Activated CD4-positive, CD25-positive, alpha-beta regulatory T cell treated with anti-CD3 and anti-CD28 coated beads, Interleukin-2, amount 50 U/mL, for 16 hours (primary cell): ENCODE measurements around the gene DMAP1.
"Not testable (repeated sequence)": the region's sequence is repeated elsewhere in the genome, so short reads cannot be mapped to it uniquely, and the experiment has no call there.

Experiments used
- DNase-seq: peaks from one replicate; pipeline ENCODE4 v3.0.0-alpha.2; 2020; ENCODE audit warnings: low read depth, low spot score

The DMAP1 gene, protein sequence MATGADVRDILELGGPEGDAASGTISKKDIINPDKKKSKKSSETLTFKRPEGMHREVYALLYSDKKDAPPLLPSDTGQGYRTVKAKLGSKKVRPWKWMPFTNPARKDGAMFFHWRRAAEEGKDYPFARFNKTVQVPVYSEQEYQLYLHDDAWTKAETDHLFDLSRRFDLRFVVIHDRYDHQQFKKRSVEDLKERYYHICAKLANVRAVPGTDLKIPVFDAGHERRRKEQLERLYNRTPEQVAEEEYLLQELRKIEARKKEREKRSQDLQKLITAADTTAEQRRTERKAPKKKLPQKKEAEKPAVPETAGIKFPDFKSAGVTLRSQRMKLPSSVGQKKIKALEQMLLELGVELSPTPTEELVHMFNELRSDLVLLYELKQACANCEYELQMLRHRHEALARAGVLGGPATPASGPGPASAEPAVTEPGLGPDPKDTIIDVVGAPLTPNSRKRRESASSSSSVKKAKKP

DNA sequence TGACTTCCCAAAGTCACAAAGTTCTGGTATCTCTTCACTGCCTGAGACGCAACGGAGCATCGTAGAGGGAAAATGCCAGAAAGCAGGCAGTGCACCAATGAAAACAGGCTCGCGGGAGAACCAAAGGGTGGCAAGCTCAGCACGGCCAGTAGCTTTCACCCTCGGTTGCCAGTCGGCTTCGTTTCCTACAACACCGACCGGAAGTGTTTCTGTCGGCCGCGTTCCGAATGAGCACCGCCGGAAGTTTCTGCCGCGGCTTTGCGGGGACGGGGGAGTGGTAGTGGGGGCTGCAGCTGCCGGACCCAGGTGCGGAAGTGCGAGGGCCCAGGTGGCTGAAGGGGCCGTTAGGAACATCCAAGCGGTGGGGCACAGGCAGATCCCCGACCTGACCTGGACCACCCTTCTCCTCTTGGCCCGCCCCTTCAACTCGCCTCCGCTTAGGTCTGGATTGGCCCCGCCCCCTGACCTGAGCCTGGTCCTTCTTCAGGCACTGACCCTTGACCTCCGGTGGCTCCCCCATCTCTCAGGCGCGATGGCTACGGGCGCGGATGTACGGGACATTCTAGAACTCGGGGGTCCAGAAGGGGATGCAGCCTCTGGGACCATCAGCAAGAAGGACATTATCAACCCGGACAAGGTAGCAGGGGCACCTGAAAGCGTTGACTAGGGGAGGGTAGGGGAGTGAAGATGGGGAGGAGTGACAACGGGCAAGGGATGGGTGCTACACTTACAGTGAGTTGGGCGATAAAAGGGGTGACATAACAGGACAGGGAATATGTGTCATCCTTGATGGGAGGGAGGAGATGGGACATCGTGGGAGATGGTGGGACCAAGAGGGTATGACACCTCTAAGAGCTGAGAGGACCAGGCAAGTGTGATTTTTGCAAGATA lies at the start of gene DMAP1:
Gene DMAP1 (plus strand): TSS at position 250 of the 891 bp plus-strand sequence. CDS start 283 bp downstream, at position 533.
- DNase-seq: peak; percentile 74

DNA sequence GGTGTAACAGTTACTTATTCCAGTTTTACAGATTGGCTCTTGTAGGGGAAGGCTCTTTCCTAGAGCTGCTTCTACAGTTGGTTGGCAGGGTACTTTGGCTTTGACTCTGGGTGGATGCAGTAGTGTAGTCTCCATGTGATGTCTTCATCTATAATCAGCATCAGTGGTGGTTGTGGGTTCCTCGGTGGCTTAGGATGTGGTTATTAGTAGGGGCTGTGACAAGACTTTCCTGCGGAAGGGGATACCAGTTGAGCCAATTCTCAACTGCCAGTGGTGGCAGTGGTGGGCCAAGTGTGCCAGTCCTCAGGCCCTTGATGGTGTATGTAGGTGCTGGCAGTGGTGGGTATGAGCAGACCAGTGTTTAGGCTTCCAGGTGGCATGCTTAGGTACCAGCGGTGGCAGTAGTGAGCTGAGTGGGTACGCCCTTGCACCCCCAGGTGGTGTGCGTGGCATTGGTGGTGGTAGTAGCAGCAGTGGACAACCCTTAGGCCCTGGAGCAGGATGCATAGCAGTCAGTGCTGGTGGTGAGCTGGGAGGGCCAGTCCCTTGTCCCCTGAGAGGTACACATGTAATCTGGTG lies 44.7 kb upstream of the DMAP1 start:
- DNase-seq: no peak

DNA sequence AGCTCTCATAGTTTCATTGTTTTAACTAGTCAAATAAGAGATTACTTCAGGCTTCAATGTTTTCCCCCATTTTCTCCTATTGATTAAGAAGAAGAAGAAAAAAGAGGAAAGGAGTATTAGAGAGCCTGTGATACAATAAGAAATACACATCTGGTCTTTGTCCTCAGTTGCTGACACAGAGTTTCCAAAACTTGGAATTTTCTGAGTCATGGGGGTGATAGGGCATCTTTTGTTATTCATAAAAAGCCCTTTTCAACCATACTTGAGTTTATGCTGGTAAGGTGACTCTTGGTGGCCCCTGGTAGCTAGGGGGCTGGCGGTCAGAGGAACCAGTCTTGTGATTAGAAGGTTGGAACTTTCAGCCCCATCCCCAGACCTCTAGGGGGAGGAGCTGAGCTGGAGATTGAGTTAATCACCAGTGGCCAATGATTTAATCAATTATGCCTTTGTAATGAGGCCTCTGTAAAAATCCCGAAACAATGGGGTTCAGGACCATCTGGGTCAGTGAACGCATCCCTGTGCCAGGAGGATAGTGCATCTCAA lies 42.9 kb upstream of the DMAP1 start:
- no peak for DNase-seq

DNA sequence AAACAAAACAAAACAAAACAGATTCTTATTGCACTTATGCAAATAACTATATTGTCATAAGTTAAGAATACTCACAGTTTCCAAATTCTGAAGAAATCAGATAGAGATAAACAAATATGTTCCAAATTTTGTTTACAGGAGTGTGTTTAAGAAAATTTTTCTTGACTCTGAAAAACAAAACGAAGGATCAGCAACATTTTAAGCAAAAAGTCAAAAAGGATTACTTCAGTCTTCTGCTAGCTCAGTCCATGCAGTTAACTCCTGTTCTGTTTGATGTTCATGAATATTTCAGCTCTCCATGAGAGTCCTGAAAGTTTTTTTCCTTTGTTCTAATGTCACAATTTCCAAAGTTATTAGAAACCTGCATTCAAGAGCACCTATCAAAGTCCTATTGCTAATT lies 38.6 kb upstream of the DMAP1 start:
- DNase-seq: no peak

DNA sequence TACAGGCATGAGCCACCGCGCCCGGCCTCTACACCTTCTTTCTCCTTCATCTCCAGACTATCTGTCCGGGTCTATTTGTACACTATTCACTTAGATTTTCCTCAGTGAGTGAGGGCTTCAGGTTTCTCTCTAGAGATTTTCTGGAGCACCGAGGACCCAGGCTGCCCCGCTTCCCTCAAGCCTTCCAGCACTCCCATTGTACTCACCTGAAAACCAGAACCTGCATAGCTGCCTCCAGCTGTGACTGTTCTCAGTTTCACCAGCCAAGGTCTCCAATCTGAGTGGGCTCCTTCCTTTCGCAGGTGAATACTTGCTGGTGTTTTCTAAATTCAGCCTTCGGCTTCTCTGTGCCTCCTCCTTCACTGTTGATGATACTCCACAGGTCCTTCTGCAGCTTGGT lies 12.9 kb upstream of the DMAP1 start:
- no peak for DNase-seq

DNA sequence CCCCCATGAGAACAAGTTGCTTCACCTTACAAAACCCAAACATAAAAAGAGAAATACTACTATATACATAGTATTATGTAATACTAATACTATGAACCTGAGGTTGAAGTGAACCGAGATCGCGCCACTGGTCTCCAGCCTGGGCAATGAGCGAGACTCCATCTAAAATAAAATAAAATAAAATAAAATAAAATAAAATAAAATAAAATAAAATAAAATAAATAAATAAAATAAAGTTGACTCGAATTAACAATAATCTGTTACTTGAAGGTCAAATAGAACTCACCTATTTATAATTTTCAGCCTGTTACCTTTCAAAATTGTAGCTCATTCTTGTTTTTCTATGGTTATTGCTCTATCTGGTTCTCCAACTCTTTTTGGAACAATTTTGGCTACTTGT lies 6.7 kb upstream of the DMAP1 start:
- not testable (repeated sequence) for DNase-seq

DNA sequence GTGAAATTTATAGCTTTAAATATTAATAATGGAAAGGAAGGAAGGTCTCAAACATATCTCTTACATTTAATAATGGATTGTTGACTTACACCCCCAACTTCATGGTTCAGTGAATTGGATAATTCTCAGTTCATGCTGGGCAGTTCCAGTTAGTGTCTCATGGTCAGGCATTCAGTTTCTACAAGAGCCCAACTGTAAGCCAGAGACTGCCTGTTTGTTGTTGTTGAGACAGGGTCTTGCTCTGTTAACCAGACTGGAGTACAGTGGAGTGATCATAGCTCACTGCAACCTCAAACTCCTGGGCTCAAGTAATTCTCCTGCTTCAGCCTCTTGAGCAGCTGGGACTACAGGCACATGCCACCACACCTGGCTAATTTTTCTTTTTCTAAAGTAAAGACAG lies 5.0 kb upstream of the DMAP1 start:
- DNase-seq: no peak

DNA sequence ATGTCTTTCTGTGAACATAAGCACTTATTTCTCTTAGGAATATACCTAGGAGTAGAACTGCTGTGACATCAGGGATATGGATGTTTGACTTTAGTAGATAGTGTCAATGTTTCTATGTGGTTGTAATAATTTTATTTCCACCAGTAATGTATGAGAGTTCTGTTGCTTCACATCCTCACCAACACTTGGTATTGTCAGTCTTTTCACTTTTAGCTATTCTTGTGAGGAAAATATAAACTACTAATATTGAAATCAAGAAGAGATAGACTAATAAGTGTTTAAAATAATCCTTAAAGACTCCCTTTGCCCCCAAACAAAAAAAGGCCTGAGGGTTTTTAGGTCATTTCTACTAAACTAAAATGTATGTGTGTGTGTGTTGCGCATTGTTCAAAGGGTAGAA lies 2.7 kb upstream of the DMAP1 start:
- no peak for DNase-seq

DNA sequence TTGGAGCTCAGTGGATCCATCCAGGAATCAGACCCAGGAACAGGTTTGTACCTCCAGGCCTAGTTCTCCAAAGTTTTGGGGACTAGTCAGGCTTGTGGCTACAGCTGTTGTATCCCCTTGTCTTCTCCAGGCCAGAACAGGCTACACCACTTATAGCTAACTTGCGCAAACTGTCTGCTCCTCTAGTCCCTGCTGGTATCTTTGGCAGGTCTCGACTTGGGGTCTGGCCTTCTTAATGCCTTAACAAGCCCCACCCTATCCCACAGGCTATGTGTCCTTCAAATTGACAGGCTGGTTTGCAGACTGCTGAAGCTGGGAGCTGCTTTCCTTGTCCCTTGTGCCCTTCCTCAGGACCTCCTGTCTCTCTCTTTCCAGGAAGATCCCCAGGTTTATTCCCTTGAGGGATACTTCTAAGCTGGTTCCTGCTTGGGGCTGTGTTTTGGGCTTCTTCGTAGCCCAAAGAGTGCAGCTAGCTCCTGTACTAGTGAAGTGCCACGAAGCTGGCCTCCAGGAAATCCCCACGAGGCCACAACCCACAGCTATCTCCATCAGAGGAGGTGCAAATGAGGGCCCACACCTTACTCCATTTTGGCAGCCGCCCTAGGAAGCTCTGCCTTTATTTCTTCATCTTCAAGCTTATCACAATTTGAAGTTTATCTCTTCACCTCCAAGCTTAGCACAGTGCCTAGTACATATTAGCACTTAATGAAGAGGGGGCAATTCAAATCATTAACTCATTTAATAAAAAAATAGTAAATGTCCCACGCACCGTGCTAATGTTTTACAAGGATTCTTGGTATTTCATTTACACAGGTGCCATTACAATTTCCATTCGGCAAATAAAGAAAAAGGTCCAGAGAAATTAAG lies 683 bp upstream of the DMAP1 start:
- DNase-seq: no peak

DNA sequence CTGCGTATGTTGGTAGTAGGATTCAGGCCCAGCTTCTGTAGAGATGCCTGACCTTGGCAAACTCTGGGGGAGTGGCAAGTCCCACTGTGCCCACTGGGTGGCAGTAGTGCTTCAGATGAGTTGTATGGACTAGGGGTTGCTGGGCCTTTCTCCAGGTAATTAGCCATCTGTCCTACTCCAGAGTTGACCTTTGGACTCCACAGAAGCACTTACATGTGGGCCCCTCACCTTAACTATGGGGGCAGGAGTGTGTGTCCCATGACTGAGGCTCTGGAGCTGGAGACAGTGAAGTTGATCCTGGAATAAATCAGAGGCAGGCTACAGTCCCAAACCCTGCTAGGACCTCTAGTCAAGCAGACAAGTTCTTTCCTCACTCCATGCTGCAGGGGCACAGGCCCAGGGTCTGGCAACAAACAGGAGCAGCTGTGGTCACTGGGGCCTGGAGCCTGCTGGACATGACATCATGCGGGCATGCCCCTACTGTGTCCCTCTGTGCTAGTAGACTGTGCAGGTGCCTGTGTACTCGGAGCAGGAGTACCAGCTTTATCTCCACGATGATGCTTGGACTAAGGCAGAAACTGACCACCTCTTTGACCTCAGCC lies 4.6 kb downstream of the DMAP1 start:
- DNase-seq: peak; percentile 53

DNA sequence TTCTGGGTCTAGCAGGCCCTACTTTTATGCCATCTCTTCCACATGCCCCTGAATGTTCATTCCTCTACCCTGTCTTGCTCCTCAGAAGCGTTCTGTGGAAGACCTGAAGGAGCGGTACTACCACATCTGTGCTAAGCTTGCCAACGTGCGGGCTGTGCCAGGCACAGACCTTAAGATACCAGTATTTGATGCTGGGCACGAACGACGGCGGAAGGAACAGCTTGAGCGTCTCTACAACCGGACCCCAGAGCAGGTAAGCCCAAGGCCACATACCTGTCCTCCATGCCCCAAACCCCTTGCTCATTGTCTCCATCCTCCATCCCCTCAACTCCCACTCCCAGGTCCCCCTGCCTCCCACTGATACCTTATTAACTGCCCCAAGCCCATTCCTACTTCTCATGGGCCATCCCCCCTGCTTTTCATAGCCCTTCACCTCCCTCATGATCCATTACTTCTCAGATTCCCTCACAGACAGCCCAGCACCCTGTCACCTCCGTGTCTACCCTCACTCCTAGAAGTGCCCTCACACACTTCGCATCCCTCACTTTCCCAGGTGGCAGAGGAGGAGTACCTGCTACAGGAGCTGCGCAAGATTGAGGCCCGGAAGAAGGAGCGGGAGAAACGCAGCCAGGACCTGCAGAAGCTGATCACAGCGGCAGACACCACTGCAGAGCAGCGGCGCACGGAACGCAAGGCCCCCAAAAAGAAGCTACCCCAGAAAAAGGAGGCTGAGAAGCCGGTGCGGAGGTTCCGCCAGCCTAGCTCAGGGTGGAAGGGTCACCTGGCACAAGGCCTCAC lies 5.4 kb downstream of the DMAP1 start:
- no peak for DNase-seq

DNA sequence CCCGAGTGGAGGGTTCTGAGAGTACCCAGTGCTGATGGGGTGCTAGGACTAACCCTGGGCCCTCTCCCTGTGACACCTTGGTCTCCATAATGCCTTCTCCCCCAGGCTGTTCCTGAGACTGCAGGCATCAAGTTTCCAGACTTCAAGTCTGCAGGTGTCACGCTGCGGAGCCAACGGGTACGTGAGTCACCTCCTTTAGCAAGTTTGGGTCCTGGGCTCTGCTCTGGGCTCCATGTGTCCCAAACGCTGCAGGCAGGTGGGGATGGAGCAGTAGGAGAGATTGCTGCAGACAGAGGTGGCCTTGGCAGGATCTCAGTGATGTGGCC lies 6.0 kb downstream of the DMAP1 start:
- no peak for DNase-seq

DNA sequence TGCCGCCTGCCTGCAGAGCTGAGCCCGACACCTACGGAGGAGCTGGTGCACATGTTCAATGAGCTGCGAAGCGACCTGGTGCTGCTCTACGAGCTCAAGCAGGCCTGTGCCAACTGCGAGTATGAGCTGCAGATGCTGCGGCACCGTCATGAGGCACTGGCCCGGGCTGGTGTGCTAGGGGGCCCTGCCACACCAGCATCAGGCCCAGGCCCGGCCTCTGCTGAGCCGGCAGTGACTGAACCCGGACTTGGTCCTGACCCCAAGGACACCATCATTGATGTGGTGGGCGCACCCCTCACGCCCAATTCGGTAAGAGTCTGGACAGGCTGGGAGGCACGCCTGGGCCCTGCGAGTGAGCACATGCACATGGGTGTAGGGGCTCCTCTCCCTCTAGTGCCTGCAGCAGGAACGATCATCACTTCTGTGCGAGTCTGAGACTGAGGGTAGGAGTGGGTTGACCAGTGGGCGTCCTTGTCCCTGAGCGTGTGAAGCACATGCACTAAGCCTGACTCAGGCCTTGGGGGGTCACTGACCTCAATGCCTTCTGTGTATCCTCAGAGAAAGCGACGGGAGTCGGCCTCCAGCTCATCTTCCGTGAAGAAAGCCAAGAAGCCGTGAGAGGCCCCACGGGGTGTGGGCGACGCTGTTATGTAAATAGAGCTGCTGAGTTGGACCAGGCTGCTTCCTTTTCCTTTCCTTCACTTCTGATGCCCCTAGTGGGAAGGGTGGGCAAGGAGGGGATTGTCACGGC lies 6.9 kb downstream of the DMAP1 start:
- DNase-seq: no peak

DNA sequence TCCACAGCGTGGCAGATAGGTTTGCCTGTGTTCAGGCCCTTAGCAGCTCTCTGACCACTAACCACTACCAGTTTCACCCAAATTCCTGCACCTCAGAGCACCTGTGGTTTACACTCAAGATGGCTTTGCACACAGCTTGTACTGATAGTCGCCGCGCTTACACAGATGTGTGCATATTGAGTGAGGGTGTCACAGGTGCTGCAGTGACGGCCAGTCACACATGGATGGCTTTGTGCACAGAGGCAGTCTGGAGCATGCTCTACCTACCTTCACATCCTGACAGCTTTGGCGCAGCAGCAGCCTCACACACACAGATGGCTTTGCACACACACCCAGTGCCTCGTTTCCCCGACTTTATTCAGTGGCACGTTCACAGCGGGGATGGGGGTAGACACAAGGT lies 7.5 kb downstream of the DMAP1 start:
- no peak for DNase-seq

DNA sequence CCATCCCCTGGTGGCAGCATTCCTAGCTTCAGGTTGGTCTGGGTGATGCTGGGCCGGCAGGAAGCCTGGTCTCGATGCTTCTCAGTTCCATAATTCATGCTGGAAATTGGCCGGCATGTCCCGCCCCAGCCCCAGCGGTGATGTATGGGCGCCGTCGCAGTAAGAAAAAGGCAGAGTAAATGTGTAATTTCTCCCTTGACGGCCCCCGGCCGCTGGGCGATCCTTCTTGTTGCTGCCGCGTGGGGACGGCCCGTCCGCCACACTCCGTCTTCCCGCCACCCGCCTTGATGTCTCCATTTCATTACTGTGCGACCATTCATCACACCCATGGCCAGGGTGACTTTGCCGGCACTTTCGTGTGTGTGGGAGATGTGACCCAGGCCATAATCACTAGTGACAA lies 8.5 kb downstream of the DMAP1 start:
- no peak for DNase-seq

DNA sequence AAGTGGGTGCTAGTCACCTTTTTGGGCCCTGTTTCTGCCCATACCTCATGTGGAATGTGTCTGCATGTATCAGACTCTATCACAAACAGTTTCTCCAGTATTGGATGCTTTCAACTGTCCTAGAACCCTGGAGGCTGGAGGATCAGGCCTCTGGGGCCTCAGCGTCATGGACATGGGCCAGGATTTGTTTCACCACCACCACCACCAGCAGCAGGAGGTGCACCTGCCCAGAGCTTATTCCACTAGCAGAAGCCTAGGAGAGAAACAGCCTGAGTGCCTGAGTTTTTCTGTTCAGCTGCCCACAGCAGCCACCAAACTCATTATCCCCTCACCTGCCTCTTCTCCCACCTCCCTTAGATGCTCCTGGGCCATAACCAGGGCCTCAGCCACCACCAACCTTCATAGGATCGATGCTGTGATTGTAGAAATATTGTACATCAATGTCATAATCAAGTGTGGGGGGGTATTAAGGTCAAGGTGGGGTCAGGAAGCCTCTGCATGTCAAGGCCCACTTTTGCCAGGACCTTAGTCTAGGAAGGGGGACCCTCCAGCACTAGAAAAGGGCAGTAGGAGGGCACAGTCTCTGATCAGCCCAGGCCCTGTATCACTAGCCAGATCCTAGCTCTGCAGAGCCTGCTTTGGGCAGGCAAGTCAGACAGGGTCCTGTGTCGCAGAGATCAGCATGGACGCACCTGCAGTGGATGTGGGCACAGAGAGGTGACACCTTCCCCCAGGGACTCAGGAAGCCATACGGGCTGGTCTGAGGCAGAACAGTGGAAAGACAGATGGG lies 9.3 kb downstream of the DMAP1 start:
- DNase-seq: no peak

DNA sequence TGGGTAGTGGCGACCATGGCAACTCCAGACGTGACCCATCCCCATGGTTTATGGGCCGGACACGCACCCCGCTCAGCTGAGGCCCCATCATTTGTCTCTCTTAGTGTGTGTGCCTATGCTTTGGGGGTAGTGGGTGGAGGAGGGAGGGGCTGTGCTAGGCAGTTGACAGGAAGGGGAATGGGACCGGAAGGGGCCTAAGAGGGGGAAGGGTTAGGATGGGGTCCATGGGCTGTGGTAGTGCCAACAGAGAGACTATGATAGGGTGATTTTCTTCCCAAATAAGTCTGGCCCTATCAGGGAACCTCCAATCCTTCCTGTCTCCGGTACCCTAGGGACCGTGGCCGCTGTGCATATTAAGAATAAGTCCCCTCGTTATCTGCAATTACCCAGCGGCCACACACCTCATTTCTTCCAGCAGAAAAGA lies 9.9 kb downstream of the DMAP1 start:
- DNase-seq: no peak

DNA sequence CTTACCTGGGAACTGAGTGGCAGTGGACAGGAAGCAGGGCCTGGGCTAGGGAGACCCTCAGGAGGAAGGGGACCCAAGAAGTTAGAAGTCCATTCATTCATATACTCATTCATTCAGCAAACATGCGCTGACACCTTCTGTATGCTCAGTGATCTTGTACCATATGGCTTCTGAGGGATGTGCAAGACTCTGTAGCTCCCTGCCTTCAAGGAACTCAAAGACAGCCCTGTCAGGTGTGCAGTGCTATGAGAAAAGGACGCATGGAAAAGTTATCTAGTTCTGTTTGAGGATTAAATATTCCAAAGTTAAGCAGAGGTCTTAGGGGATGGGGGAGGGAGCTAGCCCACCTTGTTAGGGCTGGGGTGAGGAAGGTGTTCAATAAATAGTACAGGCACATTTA lies 12.5 kb downstream of the DMAP1 start:
- DNase-seq: no peak
